ENCODE measurements around the gene GCLC.

DNA sequence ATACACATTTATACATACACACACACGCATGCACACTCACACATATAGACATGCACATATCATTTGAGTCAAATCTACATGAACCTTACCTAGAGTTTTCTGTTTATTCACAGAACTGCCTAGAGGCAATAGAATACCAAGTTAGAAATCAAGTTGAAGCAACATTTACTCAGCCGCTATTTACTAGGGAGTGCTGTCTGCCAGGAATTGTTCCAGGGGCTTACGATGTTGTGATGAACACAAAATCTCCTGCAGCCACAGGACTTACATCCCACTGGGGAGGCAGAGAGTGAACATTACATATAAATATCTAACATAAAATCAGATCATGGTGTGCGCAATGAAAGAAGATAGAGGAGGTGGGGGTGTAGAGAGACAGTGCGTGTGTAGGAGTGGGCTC is 80.4 kb downstream of the GCLC start:
- TF ChIP-seq CTCF (IDR thresholded peaks at IDR 0.05) = no peak
- TF ChIP-seq POLR2AphosphoS5 (IDR thresholded peaks at IDR 0.05; ENCODE audit: insufficient read depth in 1 of 2, low read depth in 1 of 2) = no peak
- no peak for TF ChIP-seq POLR2A (IDR thresholded peaks at IDR 0.05)
